ENCODE data around the gene ALKAL2.

GRCh38 chr2:305366-305765 lies 17.5 kb upstream of the ALKAL2 start:
- TF ChIP-seq NFIC (IDR thresholded peaks at IDR 0.05; ENCODE audit: low read depth, low read length) (no peak), CTCF (IDR thresholded peaks at IDR 0.05 in 2 of 3, conservative IDR thresholded peaks at IDR 0.05 in 1 of 3; ENCODE audit: control insufficient read depth in 2 of 3, extremely low read depth in 1 of 3, insufficient read depth in 1 of 3, low read depth in 3 of 3, low read length in 3 of 3) (no peak), REST (IDR thresholded peaks at IDR 0.05; ENCODE audit: low read depth, low read length) (no peak)

Measured in GM12878 (cell line).